HepG2 (cell line): ENCODE results near the gene ATP8B1. TPM values are rescaled to one million over a fixed set of nuclear protein-coding genes. Genes with fewer than 3 reads are reported as not detected.

Experiments used
- ATRX ChIP-seq: sonication (generic); formaldehyde crosslinking; IDR thresholded peaks from 2 replicates; pipeline ENCODE4 v1.4.0; 2020; ENCODE audit warnings: missing genetic modification reagents, borderline replicate concordance
- CEBPZ ChIP-seq: IDR thresholded peaks from 2 replicates; pipeline ENCODE4 v1.6.1; 2012; ENCODE audit warnings: low read length, improper control_type of control experiment
- CHCHD3 ChIP-seq: sonication (generic); formaldehyde crosslinking; IDR thresholded peaks from 2 replicates; pipeline ENCODE4 v1.8.0; 2022; ENCODE audit warnings: mild to moderate bottlenecking, missing genetic modification reagents, moderate library complexity
- DR1 ChIP-seq: sonication (generic); formaldehyde crosslinking; IDR thresholded peaks from 2 replicates; pipeline ENCODE4 v1.8.0; 2021; ENCODE audit warnings: mild to moderate bottlenecking, missing genetic modification reagents, inconsistent platforms
- EHMT2 ChIP-seq: fragments of 200-600 bp; sonication (generic); IDR thresholded peaks from 2 replicates; pipeline ENCODE4 v1.7.0; 2017; ENCODE audit warnings: antibody characterized with exemption, low read depth, low read length, borderline replicate concordance
- GTF2F1 ChIP-seq: fragments of 150-350 bp; IDR thresholded peaks from 2 replicates; pipeline ENCODE4 v1.6.1; 2014; ENCODE audit warnings: low read length
- HOXA3 ChIP-seq: sonication (generic); formaldehyde crosslinking; IDR thresholded peaks from 2 replicates; pipeline ENCODE4 v1.5.0; 2020; ENCODE audit warnings: missing genetic modification reagents
- KDM5A ChIP-seq: fragments of 200-600 bp; sonication (generic); IDR thresholded peaks from 2 replicates; pipeline ENCODE4 v1.7.0; 2018; ENCODE audit warnings: antibody characterized with exemption, mild to moderate bottlenecking, low read length, borderline replicate concordance
- NFATC3 ChIP-seq: sonication (generic); formaldehyde crosslinking; IDR thresholded peaks from 2 replicates; pipeline ENCODE4 v1.5.1; 2020; ENCODE audit warnings: mild to moderate bottlenecking, missing genetic modification reagents
- NFKBIZ ChIP-seq: IDR thresholded peaks from 2 replicates; pipeline ENCODE4 v1.6.1; 2018; ENCODE audit warnings: missing genetic modification reagents, missing compliant biosample characterization
- RFX3 ChIP-seq: IDR thresholded peaks from 2 replicates; pipeline ENCODE4 v1.6.1; 2016; ENCODE audit warnings: missing biosample characterization, missing genetic modification reagents
- SRSF4 ChIP-seq: fragments of 200-400 bp; formaldehyde crosslinking; IDR thresholded peaks from one replicate; pipeline ENCODE4 v1.6.1; 2018; ENCODE audit warnings: mild to moderate bottlenecking, low read depth, low read length, moderate library complexity; ENCODE audit not compliant: poor library complexity, severe bottlenecking
- ZBED4 ChIP-seq: sonication (generic); formaldehyde crosslinking; IDR thresholded peaks from 2 replicates; pipeline ENCODE4 v1.4.0; 2020; ENCODE audit warnings: missing genetic modification reagents, borderline replicate concordance
- ZBTB8A ChIP-seq: sonication (generic); formaldehyde crosslinking; IDR thresholded peaks from 2 replicates; pipeline ENCODE4 v1.4.0; 2020; ENCODE audit warnings: mild to moderate bottlenecking, low read depth, missing genetic modification reagents, borderline replicate concordance
- ZNF3 ChIP-seq: IDR thresholded peaks from 2 replicates; pipeline ENCODE4 v1.7.0; 2017; ENCODE audit warnings: inconsistent platforms
- ZNF646 ChIP-seq: sonication (generic); formaldehyde crosslinking; IDR thresholded peaks from 2 replicates; pipeline ENCODE4 v1.9.0; 2021; ENCODE audit warnings: mild to moderate bottlenecking, missing genetic modification reagents
- polyA plus RNA-seq, 8 experiments: library from polyadenylated mRNA; depleted of rRNA in 3 of 8; stranded (reverse) in 7 of 8; unstranded in 1 of 8; fragments of >200 nt; fragmentation: Illumina TruSeq in 4 of 8; extraction: Trizol in 4 of 8; gene quantifications; 2 replicates each; pipeline versions ENCODE4 v1.2.1 to v1.2.3, GENCODE V29; 2011 to 2016; ENCODE audit warnings: low read depth in 4 of 8, missing spikeins in 1 of 8, mixed read lengths in 1 of 8; ENCODE audit not compliant: insufficient read depth in 1 of 8
- total RNA-seq, 5 experiments: library from RNA; depleted of rRNA; stranded (reverse); fragments of >200 nt; fragmentation: Illumina TruSeq; extraction: Trizol; gene quantifications; 2 replicates each; pipeline ENCODE4 v1.2.3, GENCODE V29; 2016; ENCODE audit warnings: low read depth in 1 of 5

ATP8B1 gene
- total and polyA plus RNA-seq, 2 of the 13 experiments (the other 11 are each of a cell fraction or from before 2014, with no cell fraction given): 2.8 to 4.0 TPM

- TF ChIP-seq CEBPZ: no peak
- TF ChIP-seq CHCHD3 (CRISPR knock-in tag): peak; percentile 69; the same call in 1 of the 2 replicates
- TF ChIP-seq ZNF3: no peak; the same call in 1 of the 2 replicates
- no peak; the same call in 1 of the 2 replicates for TF ChIP-seq EHMT2
- no peak for TF ChIP-seq SRSF4
- TF ChIP-seq KDM5A: peak; percentile 39; the same call in 1 of the 2 replicates
- no peak for TF ChIP-seq RFX3
- TF ChIP-seq ZBED4 (CRISPR knock-in tag): no peak
- no peak for TF ChIP-seq NFATC3 (CRISPR knock-in tag)
- peak; percentile 99 for TF ChIP-seq HOXA3 (CRISPR knock-in tag)
- no peak for TF ChIP-seq NFKBIZ (CRISPR knock-in tag)
- no peak for TF ChIP-seq ZNF646 (CRISPR knock-in tag)
- TF ChIP-seq DR1 (CRISPR knock-in tag): peak; percentile 65
- no peak for TF ChIP-seq GTF2F1
- TF ChIP-seq ZBTB8A: no peak
- no peak for TF ChIP-seq ATRX (CRISPR knock-in tag)
Measured at GRCh38 chr18:57630002-57630753, 172.9 kb downstream of the ATP8B1 start (continued).
